CD4-positive, alpha-beta T cell treated with Interleukin-1 beta for 1 hour (primary cell): Measurements from ENCODE around the gene GJD3.
"Not testable (repeated sequence)": the region's sequence is repeated elsewhere in the genome, so short reads cannot be mapped to it uniquely, and the experiment has no call there.

Experiments used
- DNase-seq, 2 donors: peaks; one replicate each; pipeline ENCODE4 v3.0.0-alpha.2; 2020 to 2022

GJD3 gene, protein sequence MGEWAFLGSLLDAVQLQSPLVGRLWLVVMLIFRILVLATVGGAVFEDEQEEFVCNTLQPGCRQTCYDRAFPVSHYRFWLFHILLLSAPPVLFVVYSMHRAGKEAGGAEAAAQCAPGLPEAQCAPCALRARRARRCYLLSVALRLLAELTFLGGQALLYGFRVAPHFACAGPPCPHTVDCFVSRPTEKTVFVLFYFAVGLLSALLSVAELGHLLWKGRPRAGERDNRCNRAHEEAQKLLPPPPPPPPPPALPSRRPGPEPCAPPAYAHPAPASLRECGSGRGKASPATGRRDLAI

DNA sequence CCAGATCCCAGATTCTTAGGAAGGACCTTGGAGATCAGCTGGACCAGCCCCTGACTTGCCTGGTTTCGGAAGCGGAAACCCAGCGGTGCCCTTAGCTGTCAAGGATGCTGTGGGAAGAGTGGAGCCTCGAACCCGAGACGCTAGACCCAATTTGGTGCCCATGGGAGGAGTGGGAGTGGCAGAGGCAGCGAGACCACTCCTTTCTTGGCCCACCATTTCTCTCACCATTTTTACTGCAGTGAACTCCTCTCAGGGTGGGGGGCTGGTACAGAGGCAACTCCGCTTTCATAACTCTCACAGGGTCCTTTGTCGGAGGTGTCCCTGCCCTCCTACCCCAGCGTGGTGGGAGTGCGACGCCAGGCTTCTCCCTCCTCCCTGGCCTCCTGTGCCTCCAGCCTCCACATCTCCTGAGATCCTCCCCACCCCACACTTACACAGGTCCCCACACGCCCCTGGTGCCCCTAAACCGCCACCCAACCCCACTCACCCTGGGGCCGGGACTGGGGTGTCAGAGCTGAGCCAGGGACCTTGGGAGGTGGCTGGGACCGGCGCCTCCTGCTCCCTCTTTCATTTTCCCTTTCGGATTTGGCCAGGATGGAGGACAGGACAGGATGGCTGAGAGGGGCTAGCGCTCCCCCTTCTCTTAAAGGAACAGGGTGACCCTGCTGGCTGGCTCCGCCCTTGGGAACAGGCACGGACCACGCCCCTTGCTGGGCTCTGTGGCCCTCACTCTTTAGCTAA, at the start of gene GJD3:
GJD3 (minus strand) TSS at position 617 of the 741 bp plus-strand sequence. CDS start 922 bp downstream, outside the sequence.
- DNase-seq, result no peak

DNA sequence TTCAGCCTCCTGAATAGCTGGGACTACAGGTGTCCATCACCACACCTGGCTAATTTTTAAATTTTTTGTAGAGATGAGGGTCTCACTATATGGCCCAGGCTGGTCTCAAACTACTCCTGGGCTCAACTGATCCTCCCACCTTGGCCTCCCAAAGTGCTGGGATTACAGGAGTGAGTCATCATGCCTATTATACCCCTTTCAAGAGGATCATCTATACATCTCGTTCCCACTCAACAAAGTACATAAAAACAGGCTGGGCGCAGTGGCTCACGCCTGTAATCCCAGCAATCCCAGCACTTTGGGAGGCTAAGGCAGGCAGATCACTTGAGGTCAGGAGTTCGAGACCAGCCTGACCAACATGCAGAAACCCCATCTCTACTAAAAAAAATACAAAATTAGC, 49.8 kb upstream of the GJD3 start:
- DNase-seq, result not testable (repeated sequence)

DNA sequence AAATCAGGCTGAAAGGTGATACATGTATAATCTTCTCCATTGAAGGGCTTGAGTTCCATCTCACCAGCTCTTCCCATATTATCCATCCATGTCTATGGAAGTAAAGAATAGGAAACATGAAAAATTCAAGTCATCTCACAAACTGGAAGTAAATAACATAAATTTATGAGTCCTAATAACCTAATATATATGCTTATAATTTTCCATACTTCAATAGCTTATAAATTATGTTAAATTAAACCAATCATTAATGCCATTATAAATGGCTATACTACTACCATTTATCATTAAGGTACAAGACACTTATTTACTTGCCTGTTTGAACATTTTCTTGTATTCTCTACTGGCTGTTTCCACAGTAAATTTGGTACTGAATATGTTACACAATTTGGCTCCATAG, 48.3 kb upstream of the GJD3 start:
- no peak for DNase-seq

DNA sequence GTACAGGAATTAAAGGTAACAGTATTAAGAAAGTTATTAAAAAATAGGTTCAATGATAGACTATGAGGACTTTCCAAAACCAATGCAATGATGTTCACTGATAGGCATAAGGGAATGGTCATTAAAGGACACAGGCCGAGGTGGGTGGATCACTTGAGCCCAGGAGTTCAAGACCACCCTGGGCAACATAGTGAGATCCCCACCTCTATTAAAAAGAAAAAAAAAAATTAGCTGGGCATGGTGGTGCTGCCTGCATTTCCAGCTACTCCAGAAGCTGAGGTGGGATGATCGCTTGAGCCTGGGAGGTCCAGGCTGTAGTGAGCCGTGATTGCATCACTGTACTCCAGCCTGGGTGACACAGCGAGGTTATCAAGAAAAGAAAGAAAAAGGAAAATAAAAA, 47.3 kb upstream of the GJD3 start:
- no peak for DNase-seq

DNA sequence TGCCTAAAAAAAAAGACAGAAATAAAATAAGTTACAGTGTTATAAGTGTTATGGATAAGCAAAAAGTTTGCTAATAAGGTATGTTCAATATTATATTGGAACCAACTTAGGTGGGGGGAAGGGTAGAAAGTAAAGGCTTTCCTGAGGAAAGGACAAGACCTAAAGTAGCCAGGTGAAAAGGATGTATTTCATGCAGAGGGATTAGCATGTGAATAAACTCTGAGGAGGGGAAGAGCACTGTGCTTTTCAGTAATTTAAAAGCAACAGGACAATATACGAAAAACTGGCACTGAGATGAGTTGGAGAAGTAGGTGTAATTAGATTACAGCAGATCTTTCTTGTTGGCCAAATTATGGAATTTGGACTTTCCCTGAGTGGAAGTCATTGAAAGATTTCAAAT, 45.5 kb upstream of the GJD3 start:
- no peak for DNase-seq

DNA sequence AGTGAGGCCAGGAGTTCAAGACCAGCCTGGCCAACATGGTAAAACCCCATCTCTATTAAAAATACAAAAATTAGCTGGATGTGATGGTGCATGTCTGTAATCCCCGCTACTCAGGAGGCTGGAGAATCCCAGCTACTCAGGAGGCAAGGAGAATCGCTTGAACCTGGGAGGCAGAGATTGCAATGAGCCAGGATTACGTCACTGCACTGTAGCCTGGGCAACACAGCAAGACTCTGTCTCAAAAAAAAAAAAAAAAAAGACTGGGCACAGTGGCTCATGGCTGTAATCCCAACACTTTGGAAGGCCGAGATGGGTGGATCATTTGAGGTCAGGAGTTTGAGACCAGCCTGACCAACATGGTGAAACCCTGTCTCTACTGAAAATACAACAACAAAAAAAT, 45.0 kb upstream of the GJD3 start:
- DNase-seq, result not testable (repeated sequence)

DNA sequence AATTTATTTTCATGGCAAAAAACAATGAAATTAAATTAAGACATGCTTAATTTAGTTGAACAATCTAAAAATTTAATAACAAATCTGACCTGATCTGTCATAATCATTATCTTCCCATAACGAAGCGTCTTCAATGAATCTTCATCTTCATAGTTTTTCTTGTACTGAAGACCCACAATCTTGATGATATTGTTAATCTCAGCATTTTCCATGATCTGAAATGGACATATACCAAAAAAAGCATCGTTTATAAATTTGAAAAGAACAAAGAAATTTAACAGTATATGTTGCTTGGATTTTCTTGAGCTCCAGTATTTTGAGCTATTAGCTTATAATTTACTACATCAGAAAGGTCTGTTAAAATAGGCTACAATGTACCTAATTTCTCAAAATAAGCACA, 42.9 kb upstream of the GJD3 start:
- no peak for DNase-seq

DNA sequence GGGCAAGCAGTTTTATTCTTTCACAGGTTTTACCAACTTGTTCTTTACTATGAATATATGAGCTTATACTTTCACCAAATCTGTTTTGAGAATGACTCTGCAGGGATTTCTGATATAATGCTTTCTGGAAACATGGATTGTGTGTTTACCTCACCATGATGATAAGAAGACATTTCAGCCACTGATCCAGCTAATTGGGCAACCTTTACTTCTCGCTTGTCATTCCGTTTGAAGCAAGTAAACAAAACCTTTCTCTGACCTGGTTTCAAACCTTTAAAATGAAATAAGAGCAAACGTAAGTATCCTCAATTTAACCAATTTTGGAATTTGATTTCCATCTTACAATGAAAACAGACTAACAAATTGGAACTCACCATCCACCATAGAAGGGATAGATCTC, 39.5 kb upstream of the GJD3 start:
- DNase-seq, result no peak

DNA sequence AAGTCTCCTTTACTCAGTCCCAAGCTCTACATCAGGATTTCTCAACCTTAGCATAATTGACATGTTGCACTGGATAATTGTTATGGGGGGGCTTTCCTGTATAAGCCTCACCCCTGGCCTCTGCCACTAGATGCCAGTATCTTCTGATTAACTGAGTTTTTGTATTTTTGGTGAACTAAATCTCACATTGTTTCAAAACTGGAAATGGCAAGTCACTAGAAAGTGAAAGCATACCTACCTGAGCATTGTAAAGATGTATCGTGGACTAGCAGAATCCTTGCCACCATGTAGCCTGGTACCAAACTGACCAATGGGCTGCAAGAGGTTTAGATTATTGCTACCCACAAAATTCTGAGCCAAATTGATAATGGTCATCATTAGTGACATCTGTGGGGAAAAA, 38.1 kb upstream of the GJD3 start:
- DNase-seq, result peak in 1 of 2 donors; percentile 25

DNA sequence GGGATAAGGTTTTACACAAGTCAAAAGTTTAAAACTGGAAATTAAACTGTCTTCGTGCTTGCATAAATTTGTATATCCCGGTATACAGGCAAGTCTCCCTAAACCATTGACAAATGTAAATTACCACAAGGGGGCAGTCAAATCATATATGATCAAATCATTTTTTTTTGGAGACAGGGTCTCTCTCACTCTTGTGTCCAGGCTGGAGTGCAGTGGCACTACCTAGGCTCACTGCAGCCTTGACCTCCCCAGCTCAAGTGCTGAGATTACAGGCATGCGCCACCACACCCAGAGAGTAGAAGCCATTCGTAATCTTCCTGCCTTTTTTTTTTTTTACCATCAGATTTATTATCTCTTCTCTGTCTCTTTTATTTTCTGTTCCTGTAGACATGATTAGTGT, 34.6 kb upstream of the GJD3 start:
- peak in 1 of 2 donors; percentile 55 for DNase-seq

DNA sequence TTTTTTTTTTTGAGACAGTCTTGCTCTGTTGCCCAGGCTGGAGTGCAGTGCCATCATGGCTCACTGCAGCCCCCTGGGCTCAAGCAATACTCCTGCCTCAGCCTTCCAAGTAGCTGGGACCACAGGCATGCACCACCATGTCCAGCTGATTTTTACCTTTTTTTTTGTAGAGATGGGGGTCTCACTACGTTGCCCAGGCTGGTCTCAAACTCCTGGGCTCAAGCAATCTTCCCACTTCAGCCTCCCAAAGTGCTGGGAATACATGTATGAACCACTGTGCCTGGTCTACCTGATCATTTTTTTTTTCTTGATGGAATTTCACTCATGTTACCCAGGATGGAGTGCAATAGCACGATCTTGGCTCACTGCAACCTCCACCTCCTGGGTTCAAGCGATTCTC, 22.0 kb upstream of the GJD3 start:
- DNase-seq, result not testable (repeated sequence)

DNA sequence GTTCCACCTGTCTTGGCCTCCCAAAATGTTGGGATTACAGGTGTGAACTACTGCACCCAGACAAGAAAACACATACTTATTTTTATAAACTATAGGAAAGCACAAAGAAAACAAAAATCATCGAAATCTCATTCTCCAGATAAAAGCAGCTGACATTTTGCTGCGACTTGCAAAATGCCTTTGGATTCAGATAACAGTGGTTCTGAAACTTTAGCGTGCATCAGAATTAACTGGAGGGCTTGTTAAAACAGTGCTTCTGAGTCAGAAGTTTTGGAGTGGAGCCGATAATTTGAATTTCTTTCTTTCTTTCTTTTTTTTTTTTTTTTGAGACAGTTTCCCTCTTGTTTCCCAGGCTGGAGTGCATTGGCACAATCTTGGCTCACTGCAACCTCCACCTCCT, 17.7 kb upstream of the GJD3 start:
- DNase-seq, result no peak

DNA sequence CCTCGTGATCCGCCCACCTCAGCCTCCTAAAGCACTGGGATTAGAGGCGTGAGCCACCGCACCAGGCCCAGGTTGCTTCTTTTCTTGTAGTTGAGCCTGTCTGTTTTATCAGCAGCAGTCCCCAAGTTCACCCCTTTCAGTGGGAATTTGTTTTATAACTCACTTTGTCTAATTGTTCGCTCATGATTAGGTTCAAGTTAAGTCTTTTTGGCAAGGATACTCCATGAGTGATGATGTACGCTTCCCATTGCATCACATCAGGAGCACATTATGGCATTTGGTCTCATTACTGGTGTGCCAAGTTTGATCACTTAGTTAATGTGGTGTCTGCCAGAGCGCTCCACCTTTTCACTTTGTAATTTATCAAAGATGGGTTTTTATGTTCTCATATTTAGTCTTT, 14.4 kb upstream of the GJD3 start:
- DNase-seq, result no peak

DNA sequence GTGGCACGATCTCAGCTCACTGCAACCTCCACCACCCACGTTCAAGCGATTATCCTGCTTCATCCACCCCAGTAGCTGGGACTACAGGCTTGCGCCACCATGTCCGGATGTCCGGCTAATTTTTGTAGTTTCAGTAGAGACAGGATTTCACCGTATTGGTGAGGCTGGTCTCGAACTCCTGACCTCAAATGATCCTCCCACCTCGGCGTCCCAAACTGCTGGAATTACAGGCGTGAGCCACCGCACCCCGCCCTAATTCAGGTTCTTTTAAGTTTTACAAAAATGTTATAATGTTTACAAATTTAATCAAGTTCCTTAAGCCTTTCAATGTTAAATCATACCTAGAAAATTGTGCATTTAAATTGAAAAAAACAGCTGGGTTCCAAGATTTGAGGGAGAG, 13.3 kb upstream of the GJD3 start:
- no peak for DNase-seq

DNA sequence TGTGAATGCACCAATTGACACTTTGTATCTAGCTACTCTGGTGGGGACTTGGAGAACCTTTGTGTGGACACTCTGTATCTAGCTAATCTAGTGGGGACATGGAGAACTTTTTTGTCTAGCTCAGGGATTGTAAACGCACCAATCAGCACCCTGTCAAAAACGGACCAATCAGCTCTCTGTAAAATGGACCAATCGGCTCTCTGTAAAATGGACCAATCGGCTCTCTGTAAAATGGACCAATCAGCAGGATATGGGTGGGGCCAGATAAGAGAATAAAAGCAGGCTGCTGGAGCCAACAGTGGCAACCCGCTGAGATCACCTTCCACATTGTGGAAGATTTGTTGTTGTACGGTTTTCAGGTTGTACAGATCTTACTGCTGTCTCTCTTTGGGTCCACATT, 12.0 kb upstream of the GJD3 start:
- not testable (repeated sequence) for DNase-seq

DNA sequence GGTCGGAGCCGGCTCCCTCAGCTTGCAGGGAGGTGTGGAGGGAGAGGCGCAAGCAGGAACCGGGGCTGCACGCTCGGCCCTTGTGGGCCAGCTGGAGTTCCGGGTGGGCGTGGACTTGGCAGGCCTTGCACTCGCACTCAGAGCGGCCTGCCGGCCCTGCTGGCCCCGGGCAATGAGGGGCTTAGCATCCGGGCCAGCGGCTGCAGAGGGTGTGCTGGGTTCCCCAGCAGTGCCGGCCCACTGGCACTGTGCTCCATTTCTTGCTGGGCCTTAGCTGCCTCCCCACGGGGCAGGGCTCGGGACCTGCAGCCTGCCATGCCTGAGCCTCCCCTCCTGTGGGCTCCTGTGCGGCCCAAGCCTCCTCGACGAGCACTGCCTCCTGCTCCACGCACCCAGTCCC, 11.2 kb upstream of the GJD3 start:
- DNase-seq, result not testable (repeated sequence)

DNA sequence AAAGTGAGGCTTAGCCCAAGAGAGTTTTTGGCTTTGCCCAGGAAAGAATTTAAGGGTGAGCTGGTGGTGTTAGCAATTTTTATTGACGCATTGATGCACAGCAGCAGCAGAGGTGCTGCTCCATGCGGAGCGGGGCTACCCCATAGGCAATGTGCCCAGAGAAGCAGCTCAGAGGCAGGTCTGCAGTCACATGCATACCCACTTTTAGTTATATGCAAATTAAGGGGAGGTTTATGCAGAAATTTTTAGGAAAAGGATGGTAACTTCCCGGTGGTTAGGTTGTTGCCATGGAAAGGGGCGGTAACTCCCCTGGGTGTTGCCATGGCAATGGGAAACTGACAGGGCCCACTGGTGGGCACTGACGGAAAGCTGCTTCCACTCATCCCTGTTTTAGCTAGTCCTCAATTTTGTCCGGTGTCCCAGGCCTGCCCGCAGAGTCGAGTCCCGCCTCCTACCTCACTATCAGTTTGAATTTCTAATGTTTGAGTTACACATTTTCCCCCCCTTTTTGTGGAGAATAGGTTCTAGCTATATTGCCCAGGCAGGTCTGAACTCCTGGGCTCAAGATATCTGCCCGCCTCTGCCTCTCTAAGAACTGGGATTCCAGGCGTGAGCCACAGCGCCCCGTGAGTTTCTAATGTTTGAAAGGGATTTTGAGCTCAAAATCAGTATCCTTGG, 10.4 kb upstream of the GJD3 start:
- DNase-seq, result no peak

DNA sequence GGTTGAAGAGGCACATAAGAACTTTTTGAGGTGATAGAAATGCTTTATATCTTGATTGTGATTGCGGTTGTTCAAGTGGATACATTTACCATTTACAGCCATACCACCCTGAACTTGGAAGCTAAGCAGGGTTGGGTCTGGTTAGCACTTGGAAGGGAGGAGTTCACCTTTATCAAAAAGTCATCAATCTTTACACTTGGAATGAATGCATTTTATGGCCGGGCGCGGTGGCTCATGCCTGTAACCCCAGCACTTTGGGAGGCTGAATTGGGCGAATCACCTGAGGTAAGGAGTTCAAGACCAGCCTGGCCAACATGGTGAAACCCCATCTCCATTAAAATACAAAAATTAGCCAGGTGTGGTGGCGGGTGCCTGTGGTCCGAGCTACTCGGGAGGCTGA, 9.5 kb upstream of the GJD3 start:
- no peak for DNase-seq

DNA sequence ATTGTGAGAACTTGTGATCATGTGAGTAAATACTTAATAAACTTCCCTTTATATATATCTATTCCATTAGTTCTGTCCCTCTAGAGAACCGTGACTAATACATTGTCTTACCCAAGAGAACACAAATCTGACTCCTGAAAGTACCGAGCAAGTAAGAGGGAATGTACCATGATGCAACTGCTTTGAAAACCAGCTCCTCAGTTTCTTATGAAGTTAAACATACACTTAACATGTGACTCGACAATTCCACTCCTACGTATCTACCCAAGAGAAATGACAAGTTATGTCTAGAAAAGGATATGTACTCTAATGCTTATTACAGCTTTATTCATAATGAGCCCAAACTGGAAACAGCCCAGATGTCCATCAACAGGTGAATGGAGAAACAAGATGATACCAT, 8.8 kb upstream of the GJD3 start:
- DNase-seq, result no peak

DNA sequence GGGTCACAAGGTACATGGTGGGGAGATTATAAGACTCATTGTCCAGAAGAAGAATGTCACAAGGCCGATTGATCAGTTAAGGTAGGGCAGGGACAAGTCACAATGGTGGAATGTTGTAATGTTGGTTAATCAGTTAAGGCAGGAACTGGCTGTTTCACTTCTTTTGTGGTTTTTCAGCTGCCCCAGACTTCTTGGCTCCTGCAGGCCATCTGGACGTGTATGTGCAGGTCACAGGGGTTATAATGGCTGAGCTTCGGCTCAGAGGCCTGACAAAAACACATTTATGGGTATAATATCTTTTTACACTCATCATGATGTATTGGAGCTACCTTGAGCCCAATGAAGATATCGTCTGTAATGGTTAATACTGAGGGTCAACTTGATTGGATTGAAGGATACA, 8.1 kb upstream of the GJD3 start:
- not testable (repeated sequence) for DNase-seq

DNA sequence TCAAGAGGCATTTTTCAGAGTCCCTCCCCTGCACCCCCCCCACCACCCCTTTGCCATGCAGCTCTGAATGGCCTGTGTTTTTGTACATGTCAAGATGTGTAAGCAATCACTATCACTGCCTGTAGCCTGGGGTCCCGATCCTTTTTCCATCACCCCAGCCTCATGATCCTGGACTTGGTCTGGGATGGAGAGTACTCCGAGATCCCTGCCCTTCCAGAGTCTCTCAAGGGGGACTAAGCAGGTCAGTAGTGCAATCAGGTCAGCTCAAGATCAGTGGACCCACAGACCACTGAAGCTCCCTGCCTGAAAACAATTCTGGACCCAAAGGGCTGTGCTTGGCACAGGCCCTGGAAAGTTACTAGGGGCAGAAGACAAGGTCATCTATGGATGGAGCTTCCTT, 7.5 kb upstream of the GJD3 start:
- DNase-seq, result no peak

DNA sequence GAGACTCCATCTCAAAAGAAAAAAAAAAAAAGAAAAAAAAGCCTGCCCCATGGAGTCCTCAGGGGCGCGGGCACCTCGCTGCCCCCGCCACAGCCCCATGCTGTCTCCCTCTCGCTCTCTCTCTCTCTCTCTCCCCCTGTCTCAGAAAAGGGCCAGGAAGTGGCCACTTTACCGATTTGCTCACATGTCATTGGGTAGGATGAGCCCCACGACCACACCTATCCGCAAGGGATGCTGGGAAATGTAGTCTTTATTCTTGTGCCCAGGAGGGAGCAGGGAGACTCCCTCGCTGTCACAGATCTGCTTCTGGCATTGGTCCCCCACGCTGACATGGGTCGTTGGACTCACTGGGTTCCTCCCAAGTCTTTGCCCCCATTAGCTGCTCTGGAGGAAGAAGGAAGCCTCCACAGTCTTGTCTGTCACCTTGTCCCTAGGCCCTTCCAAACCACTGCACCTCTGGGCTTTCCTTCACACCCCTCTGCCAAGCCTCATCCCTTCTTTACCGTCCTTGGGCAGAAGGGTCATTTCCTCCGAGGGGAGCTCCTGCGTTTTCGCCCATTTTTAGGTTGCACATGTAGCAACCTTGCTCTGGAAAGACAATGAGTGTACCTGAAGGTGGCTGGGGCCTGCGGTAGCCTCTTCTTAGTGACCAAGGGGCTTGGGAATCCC, 6.9 kb upstream of the GJD3 start:
- peak; percentile 36 to 66 for DNase-seq

DNA sequence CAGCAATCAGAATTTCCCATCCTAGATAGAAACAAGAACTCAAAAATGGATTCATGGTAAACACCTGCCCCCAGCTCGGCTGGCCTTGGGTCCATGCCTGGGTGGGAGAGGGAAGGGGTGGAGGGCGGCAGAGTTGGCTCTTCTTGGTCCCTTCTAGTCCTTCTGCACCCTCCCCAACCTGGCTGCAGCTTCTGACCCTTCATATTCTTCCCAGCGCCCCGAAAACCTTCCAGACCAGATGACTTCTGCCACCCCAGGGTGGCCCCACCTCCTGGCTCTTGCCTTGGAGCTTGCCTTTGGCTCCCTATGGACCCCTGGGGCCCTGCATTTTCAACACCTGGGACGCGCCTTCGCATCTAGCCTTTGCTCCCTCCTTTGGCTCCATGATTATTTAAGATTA, 5.4 kb upstream of the GJD3 start:
- DNase-seq, result no peak

DNA sequence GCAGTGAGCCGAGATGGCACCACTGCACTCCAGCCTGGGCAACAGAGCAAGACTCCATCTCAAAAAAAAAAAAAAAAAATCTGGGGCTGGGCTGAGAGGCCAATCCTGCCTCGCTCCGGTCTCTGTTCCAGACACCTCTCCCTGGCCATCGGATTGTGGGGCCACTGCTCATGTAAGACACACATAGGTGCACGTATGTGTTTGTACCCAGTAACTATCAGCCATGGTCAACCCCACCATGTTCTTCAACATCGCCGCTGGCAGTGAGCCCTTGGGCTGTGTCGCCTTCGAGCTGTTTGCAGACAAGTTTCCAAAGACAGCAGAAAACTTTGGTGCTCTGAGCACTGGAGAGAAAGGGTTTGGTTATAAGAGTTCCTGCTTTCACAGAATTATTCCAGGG, 3.2 kb upstream of the GJD3 start:
- DNase-seq, result not testable (repeated sequence)
